ENCODE data around the gene CCNK.
A peak's percentile ranks its signal among the peaks of the same experiment; 100 is the strongest.

Gene CCNK

GRCh38 chr14:99480917-99481744 is at the start of gene CCNK:
CCNK (plus strand) TSS chr14:99481409; CDS start chr14:99492678, 11,269 bp downstream.
- peak; percentile 98 for DNase-seq

DNA sequence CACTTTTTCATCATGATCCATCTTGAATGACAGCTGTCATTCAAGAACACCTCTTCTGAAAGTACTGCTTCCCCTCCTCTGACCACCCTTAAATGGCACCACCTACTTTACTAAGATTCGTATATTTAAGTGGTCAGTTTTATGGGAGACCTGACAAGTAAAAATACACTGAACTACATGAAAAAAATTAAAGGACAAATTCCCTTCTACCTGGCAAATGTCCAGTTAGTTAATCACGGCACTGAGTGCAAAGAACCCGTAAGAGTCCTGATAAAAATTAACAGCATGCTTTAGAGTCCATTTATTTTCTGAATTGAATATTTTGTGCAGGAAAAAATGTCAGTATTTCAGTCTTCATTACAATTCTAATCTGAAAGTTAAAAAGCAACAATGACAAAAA is 49.2 kb upstream of the CCNK start:
- DNase-seq, result no peak

DNA sequence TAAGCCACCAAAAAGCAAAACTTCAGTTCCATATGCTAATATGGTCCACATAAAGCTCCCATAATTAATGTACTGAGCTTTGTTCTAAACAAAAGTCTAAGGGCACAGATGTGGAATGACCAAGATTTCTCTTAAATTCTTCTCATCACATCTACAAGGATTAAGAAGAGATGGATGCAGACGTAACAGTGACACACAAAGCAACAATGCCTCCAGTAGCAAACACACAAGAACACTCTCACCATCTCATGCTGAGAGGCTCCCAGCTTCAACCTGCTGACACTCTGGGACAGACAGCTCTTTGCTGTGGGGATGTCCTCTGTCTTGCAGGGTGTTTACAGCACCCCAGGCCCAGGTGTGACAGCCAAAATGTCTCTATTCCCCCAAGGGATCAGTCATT is 48.7 kb upstream of the CCNK start:
- DNase-seq, result no peak

GRCh38 chr14:99435327-99435726 is 45.9 kb upstream of the CCNK start:
- no peak for DNase-seq

- peak; percentile 12 for DNase-seq
These were observed 44.7 kb upstream of the CCNK start for GRCh38 chr14:99436247-99437180.

GRCh38 chr14:99437706-99438105 is 43.5 kb upstream of the CCNK start:
- DNase-seq, result no peak

GRCh38 chr14:99440278-99440677 is 40.9 kb upstream of the CCNK start:
- no peak for DNase-seq

DNA sequence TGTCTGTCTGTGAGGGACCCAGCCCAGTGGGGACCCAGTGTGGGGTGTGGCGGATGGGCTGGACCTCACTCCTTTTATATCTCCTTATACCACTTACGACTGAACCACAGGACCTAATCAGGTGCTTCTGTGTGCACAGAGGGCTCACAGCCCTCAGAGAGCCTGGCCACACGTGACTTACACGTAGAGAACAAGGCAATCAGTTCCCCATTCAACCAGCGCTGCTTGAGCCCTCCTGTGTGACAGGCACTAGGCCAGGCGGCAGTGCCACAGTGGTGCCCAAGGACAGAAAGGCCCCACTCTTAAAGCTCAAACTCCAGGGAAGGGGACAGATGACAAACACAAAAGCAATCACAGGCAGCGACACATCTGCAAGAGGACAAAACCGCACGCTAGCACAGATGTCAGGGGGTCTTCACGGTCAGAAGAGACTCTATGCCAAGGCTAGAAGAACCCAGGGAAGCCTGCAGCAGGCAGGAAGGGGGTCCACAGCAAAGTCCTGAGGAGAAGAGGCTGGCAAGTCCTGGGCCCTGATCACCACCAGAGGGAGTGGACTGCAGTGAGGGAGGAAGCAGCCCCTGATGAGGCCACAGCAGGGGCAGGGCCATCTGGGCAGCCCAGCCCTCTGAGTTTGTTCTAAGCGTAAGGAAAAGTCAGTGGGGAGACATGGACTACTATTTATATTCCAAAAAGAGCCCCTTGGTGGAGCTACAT is 39.9 kb upstream of the CCNK start:
- DNase-seq, result no peak

GRCh38 chr14:99441918-99442317 is 39.3 kb upstream of the CCNK start:
- DNase-seq, result no peak

- no peak for DNase-seq
These were observed 35.3 kb upstream of the CCNK start for GRCh38 chr14:99445931-99446330.

GRCh38 chr14:99447739-99448138 is 33.5 kb upstream of the CCNK start:
- no peak for DNase-seq

DNA sequence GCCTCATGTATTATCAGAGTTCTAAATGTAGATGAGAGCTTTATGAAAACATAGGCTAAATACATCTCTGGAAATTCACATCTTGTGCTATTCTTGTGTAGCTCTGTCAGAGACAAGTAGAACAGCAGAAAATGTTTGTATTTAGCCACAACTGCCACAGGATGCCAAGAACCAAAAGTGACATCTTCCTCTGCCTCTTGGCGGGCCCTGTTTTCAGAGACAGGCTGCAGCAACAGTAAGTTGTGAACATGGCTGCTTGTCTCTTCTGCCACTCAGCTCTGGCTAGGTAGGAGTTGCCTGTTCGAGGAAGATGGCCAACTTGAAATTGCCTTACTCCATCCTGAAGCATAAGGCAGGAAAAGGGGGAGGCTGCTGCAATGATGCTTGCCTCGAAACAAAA is 30.9 kb upstream of the CCNK start:
- DNase-seq, result no peak

GRCh38 chr14:99451234-99451633 is 30.0 kb upstream of the CCNK start:
- no peak for DNase-seq

- DNase-seq, result no peak
These were observed 28.2 kb upstream of the CCNK start for GRCh38 chr14:99452968-99453367.

GRCh38 chr14:99454246-99454645 is 27.0 kb upstream of the CCNK start:
- DNase-seq, result no peak

- DNase-seq, result no peak
These were observed 21.6 kb upstream of the CCNK start for GRCh38 chr14:99459481-99460100.

DNA sequence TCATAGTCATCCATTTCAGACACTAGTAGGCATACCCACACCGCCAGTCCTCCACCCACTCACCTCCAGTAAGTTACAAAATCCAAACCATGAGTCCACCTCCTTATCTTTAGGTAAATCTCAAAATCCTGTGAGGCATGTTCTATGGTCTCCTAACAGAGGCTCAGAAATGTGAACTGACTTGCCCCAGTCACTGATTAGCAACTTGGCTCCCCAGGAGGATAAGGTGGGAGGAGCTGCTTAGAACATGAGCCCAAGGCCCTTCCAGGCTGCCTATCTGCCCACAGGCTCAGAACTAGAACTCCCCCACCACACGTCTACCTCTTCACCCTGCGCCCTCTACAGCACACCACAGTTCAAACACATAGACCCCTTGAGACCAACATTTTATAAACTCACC is 20.4 kb upstream of the CCNK start:
- DNase-seq, result peak; percentile 32

- DNase-seq, result no peak
These were observed 19.7 kb upstream of the CCNK start for GRCh38 chr14:99461411-99462085.

DNA sequence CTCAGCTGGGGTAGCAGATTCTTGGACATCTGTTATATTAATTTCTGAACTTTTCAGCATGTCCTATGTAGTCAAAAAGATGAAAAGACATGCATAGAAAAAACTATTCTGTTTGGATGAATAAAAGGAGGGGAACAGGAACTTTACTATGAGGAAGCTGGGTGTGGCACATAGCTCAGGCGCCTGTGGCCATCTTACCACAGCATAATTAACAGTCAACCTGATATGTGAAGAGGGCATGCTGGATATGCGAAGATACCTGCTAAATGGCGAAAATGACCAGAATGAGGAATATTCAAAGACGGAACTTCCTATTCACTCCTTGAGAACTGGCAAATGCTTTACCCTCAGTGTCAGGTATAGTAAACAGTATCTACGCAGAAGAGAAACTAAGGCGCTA is 19.0 kb upstream of the CCNK start:
- no peak for DNase-seq

- DNase-seq, result no peak
These were observed 17.2 kb upstream of the CCNK start for GRCh38 chr14:99463974-99464373.

DNA sequence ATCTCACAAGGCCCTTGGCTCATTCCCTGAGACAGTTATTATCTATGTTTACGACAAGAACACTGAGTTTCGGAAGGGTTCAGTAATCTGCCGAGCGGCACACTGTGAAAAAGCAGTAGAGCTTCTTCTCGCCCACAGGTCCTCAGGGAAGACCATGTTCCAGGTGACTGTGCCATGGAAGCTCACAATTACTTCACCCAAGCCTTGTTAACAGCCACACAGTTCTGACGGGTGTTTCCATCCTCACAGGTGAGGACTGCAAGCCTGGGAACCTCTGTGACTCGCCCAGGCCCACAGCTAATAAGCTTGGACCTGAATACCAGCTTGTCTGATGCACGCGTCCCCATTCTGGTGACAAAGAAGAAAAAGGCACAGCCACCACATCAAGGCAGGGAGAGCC is 15.9 kb upstream of the CCNK start:
- no peak for DNase-seq

DNA sequence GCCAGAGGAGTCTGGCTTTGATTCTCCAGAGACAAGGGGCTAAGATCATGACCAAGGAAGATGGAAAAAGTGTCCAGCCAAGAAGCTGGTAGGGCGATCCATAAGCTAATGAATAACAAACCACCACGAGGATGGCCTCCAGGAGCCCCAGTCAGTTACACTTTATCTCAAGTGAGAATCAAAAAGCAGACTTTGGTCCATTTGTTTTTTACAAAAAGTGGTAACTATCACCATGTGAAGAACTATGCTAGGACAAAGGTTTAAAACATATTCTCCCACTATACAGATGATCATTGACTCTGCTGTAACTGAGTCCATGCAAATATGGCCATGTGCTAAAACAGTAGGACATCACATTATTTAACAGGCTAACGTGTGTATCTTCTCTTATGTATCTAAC is 14.5 kb upstream of the CCNK start:
- DNase-seq, result no peak

Measured in NCI-H226 (cell line).